ENCODE data around the gene COMMD10.
"Not testable (repeated sequence)": the region's sequence is repeated elsewhere in the genome, so short reads cannot be mapped to it uniquely, and the experiment has no call there.

The COMMD10 gene

DNA sequence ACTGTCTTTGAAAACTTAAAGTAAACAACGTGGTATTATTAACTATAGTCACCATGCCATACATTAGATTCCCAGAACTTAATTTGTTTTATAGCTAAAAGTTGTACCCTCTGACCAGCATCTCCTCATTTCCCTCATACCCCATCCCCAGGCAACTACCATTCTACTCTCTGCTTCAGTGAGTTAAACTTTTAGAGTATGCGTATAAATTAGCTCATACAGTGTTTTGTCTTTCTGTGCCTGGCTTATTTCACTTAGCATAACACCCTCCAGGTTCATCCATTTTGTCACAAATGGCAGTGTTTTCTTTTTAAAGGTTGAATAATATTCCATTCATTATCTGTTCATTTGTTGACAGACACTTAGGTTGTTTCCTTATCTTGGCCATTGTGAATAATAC is 14.2 kb downstream of the COMMD10 start:
- no peak for DNase-seq

DNA sequence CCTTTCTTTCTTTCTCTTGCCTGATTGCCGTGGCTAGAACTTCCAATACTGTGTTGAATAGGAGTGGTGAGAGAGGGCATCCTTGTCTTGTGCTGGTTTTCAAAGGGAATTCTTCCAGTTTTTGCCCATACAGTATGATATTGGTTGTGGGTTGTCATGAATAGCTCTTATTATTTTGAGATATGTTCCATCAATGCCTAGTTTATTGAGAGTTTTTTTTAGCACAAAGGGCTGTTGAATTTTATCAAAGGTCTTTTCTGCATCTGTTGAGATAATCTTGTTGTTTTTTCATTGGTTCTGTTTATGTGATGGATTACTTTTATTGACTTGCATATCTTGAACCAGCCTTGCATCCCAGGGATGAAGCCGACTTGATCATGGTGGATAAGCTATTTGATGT is 20.1 kb downstream of the COMMD10 start:
- DNase-seq = not testable (repeated sequence)

GRCh38 chr5:116115163-116115562 is 30.3 kb downstream of the COMMD10 start:
- DNase-seq = no peak

DNA sequence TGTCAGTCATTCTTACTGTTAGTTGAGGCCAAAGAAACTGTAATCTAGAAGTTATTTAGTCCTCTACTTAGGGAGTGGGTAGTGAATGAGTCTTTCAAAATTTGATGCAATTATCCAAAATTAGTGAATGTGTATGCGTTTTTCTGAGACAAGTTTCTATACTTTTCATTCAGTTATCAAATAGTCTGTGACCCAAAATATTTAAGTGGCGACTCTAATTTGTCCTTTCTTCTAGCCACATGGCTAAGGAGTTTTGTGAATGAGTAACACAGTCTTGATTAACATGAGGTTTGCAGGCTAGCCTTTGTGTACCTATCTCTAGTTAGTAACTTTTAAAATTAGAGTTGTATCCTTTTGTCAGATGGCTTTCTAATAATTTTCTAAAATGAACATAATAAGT is 45.6 kb downstream of the COMMD10 start:
- no peak for DNase-seq

DNA sequence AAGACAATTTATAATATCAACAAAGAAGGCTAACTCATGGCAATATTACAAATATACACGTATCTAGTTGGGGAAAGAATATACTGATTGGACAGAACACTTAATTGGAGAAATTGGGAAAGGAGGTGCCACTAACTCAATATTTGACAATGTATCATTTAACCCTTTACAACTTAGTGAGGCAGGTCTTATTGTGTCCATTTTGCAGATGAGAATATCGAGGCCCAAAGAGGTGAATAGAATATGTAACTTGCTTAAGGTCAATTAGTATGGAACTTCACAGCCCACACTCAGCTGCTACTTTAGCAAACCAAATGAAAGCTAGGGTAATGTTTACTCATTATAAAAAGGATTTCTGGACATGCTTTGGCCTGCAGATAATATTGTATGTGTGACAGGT is 46.2 kb downstream of the COMMD10 start:
- DNase-seq = no peak

GRCh38 chr5:116133281-116133680 is 48.5 kb downstream of the COMMD10 start:
- no peak for DNase-seq

DNA sequence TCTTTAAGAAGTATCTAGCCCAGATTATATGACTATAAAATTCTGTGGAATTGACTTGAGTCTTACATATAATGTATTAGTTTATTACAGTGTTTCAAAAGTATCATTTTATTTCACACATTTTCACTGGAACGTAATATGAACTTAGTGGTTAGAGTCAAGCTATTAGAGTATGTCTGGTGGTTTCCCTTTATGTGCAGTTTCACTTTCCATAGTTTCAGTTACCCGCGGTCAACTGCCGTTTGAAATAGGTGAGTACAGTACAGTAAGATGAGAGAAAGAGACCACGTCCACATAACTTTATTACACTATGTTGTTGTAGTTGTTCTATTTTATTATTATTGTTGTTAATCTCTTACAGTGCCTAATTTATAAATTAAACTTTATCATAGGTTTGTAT is 50.5 kb downstream of the COMMD10 start:
- no peak for DNase-seq

DNA sequence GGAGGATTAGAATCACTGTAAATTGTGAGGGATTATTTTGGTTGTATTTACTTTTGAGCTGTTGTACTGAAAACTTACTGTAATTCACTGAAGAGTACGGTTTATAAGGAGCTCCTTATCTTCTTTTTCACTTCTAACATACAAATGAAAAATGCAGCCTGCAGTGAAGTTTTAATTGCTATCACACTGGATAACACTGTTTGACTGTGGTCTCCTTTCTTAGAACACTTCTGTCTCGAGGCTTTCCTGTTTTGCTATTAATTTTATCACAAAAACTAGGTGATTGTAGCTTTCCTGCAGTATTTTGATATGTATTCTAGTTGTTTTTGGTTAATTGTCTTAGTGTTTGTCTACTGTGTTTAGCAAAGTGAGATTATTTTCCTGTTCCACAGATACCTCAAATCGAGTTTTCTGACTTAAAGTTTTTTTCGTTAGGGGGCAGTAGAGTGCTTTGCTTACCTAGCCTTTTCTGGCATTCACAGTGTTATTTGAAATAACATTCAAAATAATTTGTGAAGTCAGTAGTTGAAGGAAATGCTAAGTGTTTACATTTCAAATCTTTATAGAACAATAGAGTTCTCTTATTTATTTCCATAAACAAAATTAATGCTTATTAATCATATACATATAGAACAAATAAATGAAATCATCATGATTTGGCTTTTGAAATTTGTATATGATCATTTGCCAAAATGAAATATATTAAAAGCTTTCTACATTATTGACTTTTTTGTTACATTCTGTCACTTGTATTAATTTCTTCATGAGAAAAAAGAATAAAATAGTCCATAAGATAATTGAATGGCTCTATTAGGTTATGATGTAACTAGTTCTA is 52.9 kb downstream of the COMMD10 start:
- peak; percentile 53 for DNase-seq

- no peak for DNase-seq
These were observed 57.7 kb downstream of the COMMD10 start for GRCh38 chr5:116142495-116142894.

GRCh38 chr5:116144103-116144502 is 59.3 kb downstream of the COMMD10 start:
- no peak for DNase-seq

- DNase-seq = no peak
These were observed 60.2 kb downstream of the COMMD10 start for GRCh38 chr5:116144991-116145390.

DNA sequence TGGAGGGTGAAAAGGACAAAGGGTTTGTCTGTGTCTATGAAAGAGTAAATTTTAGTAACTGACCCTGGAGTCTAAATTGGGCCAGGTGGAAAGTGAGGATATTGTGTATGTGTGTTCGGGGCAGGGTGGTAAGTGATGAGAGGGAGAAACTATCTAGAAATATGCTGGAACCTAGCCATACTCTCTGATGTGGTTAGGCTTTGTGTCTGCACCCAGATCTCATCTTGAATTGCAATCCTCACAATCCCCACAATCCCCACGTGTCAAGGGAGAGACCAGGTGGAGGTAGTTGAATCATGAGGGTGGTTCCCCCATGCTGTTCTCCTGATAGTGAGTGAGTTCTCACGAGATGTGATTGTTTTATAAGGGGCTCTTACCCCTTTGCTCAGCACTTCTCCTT is 60.6 kb downstream of the COMMD10 start:
- DNase-seq = no peak

GRCh38 chr5:116152169-116152568 is 67.3 kb downstream of the COMMD10 start:
- no peak for DNase-seq

DNA sequence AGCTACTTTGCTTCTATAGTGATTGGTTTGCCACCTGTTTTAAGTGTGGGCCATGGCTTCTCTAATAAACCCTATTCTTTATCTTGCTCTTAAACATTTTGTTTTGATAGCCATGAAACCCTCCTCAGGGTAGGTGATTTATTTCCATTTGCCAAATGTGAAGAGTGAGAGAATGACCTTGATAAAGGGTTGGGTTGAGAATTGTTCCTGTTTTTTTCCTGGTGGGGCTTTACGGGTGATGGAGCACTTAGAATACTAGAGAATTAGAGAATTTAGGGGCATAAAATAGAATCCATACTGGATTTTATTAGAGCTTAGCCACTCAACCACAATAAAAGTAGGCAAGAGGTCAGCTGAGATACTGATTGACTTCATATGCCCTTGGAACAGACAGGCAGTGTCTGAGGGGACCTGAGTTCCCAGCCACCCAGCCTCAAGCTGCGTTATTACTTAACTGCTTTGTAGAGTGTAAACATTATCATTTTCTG is 68.9 kb downstream of the COMMD10 start:
- no peak for DNase-seq

- DNase-seq = no peak
These were observed 69.4 kb downstream of the COMMD10 start for GRCh38 chr5:116154252-116154651.

DNA sequence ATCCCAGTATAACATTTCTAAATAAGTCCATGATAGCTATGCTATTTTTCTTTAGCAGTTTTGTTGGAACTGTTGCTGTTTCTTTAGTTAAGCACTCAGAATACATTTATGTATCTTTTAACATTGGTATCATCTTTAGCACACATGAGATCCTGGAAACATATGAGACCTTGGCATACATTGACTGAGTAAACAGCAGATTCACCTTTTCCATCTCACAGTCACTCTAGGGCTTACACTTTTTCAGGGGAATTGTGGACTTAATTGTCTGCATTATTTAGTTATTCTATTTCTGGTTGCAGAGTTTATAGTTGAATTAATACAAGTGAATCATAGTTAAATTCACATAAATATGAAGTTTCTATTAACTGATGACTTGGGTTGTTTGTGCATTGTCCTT is 70.1 kb downstream of the COMMD10 start:
- DNase-seq = no peak

- DNase-seq = no peak
These were observed 73.1 kb downstream of the COMMD10 start for GRCh38 chr5:116157902-116158301.

- DNase-seq = no peak
These were observed 74.2 kb downstream of the COMMD10 start for GRCh38 chr5:116159006-116159405.

GRCh38 chr5:116174111-116174510 is 89.3 kb downstream of the COMMD10 start:
- no peak for DNase-seq

DNA sequence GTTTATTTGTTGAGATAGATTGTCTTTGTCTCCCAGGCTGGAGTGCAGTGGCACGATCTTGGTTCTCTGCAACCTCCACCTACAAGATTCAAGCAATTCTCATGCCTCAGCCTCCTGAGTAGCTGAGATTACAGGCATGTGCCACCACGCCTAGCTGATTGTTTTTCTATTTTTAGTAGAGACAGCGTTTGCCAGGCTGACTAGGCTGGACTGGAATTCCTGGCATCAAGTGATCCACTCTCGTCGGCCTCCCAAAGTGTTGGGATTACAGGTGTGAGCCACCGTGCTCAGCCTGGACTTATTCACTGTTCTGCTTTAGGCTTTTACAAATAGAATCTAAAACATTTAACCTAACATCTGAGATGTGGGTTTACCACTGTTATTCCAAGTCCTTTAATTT is 91.3 kb downstream of the COMMD10 start:
- no peak for DNase-seq

DNA sequence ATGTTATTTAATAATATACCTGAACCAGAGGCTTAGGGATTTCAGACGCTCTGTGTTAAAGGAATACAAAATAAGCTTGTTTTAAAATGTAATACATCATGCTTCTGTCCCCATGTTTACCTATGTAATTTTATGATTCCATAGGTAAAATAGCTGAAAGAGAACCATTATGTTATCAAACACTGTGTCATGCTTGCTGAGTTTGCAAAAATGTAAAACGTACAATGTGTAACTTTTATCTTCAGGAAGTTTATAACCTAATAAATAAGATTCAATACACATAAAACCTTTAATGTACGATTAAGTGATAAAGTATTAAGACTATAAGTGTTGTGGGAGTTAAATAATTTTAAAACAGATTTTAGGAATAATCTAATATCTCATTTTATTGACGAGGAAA is 94.1 kb downstream of the COMMD10 start:
- no peak for DNase-seq

DNA sequence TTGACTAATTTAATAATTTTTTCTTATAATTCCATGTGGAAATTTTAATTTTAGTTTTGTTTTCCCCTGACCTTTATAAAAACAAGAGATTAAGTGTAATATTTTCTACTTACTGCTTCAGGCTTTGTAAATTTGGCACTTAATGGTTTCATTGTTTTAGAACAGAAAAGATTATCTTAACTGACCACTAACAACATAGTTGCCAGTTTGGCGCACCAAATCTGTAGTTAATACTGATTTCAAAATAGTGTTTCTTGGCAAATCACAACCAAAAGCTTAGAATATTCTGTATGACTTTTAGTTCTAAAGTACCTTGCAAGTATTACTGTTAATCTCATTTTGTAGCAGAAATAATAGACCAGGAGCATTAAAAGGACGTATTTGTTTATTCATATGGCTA is 124.3 kb downstream of the COMMD10 start:
- DNase-seq = no peak

GRCh38 chr5:116212225-116212624 is 127.4 kb downstream of the COMMD10 start:
- DNase-seq = no peak

GRCh38 chr5:116216246-116216645 is 131.4 kb downstream of the COMMD10 start:
- DNase-seq = no peak
